ENCODE measurements around the gene MRPS23.
A peak's percentile ranks its signal among the peaks of the same experiment; 100 is the strongest.

MRPS23 gene

DNA sequence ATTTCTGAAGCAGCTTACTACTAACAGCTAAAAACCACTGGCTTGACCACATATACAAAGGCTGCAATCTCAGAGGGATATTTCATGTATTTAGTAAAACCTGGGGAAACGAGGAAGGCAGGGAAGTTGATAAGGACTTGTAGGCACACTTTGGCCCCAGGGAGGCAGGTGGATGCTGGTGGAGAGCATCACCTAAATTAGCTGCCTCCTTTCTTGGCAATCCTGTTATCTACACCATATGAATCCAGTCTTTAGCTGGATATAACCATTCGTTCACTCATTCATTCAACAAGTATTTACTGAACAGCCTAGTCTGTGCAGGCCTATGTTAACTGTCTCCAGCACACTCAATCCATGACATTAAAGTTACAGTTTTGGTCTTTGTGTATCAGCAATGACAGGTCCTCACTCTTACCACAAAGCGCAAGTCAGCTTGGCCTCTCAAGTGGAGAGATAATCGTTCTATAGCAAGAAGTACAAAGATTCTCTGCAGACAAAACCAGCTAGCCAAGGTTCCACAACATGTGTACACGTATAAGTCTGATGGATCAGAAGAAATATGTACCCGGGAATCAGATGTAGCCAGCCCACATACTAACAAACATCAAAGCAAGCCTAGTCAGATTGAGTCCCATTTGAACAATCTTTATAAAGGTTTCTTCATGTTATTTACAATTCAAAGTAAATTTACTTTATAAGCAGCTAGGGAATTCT, 10.8 kb downstream of the MRPS23 start:
- no peaks in the 10 kb centered on the region for H3K9me3 Mint-ChIP-seq
- peaks cover 34% of the 10 kb centered on the region for H3K36me3 Mint-ChIP-seq (ENCODE audit: low read depth)
- no peak overlapping the region for H3K27ac Mint-ChIP-seq
- H3K4me3 Mint-ChIP-seq, result no peak overlapping the region
- TF ChIP-seq, protein P1, sequence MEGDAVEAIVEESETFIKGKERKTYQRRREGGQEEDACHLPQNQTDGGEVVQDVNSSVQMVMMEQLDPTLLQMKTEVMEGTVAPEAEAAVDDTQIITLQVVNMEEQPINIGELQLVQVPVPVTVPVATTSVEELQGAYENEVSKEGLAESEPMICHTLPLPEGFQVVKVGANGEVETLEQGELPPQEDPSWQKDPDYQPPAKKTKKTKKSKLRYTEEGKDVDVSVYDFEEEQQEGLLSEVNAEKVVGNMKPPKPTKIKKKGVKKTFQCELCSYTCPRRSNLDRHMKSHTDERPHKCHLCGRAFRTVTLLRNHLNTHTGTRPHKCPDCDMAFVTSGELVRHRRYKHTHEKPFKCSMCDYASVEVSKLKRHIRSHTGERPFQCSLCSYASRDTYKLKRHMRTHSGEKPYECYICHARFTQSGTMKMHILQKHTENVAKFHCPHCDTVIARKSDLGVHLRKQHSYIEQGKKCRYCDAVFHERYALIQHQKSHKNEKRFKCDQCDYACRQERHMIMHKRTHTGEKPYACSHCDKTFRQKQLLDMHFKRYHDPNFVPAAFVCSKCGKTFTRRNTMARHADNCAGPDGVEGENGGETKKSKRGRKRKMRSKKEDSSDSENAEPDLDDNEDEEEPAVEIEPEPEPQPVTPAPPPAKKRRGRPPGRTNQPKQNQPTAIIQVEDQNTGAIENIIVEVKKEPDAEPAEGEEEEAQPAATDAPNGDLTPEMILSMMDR (IDR thresholded peaks at IDR 0.05; ENCODE audit: unreplicated experiment in 3 of 3), result no peak
- H3K4me1 Mint-ChIP-seq, result no peaks in the 10 kb centered on the region
- peaks cover 6% of the 10 kb centered on the region for H3K27me3 Mint-ChIP-seq (ENCODE audit: low read depth)

DNA sequence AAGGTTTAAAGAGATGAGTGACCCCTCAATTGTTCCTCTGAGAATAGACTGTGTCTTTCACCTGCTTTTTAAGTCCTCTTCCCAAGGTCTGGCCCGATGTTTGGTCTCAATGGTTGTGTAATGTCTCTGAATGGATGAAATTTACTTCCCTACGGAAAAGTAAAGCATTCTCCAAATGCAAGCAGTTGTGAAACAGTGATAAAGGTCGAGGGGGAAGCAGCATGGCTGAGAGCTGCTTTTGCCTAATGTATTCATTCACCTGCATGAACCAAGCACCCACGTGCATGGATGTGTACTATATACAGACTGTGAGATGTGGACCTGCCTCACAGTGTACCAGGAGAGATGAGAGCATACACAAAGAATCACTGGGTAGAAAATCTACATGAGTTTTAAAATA, 11.4 kb downstream of the MRPS23 start:
- no peaks in the 10 kb centered on the region for H3K4me1 Mint-ChIP-seq
- no peak overlapping the region for H3K27ac Mint-ChIP-seq
- H3K4me3 Mint-ChIP-seq, result no peak overlapping the region
- peaks cover 7% of the 10 kb centered on the region for H3K27me3 Mint-ChIP-seq (ENCODE audit: low read depth)
- peaks cover 32% of the 10 kb centered on the region for H3K36me3 Mint-ChIP-seq (ENCODE audit: low read depth)
- H3K9me3 Mint-ChIP-seq, result no peaks in the 10 kb centered on the region
- TF ChIP-seq, protein P1 (IDR thresholded peaks at IDR 0.05; ENCODE audit: unreplicated experiment in 3 of 3), result no peak

DNA sequence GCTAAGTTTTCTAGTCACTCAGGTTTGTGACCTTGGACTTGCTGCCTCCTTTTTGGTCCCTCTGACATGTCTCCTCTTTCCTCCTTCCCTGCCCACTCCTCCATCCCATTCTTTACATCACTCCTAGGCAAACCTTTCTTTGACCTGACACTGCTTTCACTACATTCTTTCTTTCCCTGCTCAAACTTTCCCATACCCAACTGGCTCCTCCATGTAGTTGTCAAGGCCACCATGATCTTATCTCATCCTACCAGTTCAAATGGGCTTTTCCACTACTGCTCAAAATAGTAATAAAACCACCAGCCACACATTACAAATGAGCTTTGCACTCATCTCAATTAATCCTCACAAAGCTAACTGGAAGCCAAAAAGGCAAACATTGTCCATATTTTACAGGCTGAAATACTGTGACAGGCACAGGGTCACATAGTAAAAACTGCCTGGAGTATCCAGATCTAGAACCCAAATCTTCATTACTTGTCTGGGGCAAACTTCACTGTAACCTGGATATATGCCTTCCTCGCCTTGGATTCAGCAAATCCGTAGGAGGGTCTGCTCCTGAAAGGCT, 14.4 kb downstream of the MRPS23 start:
- Mint-ChIP-seq H3K9me3 (no peaks in the 10 kb centered on the region), H3K36me3 (ENCODE audit: low read depth) (peaks cover 20% of the 10 kb centered on the region), H3K27ac (no peak overlapping the region), H3K27me3 (ENCODE audit: low read depth) (peaks cover 23% of the 10 kb centered on the region), H3K4me1 (no peaks in the 10 kb centered on the region), H3K4me3 (no peak overlapping the region)
- TF ChIP-seq, protein P1 (IDR thresholded peaks at IDR 0.05; ENCODE audit: unreplicated experiment in 3 of 3), result no peak

DNA sequence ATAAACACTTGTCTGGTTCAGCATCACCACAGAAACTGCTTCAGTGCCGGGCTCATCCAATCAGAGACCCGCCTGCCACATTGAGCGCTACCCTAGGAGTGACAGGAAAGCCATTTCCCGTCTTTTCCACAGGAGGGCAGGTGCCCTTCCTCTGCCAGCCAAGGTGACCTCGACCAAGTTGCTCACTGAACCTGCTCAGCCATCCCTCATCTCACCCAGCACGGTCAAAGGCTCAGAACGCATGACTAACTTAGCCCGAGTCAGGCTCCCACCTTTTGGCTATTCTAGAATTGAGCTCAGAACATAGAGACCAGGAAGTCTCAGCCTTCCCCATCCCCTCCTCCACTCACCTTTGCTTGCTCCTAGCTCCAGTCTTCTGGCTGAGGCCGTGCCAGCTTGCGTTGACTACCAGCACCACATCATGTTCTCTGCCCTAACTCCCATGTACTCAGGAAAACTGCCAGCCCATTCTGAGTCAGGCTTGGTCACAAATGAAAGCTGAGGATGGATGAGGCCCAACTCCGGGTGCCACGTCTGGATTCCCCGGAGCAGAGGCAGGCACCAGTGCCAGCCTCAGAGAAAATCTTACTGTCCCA, 15.6 kb downstream of the MRPS23 start:
- no peaks in the 10 kb centered on the region for H3K4me1 Mint-ChIP-seq
- H3K4me3 Mint-ChIP-seq, result no peak overlapping the region
- H3K9me3 Mint-ChIP-seq, result no peaks in the 10 kb centered on the region
- H3K36me3 Mint-ChIP-seq (ENCODE audit: low read depth), result peaks cover 15% of the 10 kb centered on the region
- H3K27ac Mint-ChIP-seq, result peak overlapping the region in 1 of 3 experiments; percentile 37
- H3K27me3 Mint-ChIP-seq (ENCODE audit: low read depth), result peaks cover 29% of the 10 kb centered on the region
- TF ChIP-seq, protein P1 (IDR thresholded peaks at IDR 0.05; ENCODE audit: unreplicated experiment in 3 of 3), result no peak

DNA sequence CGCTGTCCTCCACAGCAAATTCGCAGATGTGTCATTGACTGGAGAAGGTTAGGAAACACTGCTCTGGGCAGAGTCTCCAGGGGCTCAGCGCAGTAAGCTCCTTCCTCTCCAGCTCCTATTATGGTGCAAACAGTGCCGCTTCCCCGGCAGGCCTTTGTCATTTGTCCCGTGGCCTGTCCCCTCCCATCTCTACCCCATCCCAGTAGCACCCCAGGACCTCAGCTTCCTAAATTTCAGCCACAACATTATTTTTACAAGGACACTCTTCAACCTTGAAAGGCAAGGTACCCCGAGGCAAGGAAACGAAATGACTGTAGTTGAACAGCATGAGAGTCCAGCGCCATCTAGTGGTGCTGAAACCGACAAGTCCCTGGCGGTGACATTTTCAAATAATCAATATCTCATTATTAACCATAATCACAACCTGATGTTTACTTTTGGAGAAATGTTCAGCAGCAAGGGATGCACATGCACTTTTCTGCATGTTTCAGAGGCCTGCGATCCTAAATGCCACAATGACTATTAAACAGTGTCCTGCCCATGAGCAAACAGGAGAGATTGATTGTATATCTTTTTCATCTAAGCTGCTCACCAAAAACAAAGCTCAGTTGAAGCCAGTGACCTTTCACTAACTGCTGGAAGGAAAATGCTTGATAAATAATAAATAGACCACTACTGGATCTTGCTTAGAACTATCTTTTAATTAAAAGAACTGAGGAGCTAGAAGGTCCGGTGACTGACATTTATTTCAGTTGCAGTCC, 16.5 kb downstream of the MRPS23 start:
- Mint-ChIP-seq H3K36me3 (ENCODE audit: low read depth) (peaks cover 7% of the 10 kb centered on the region), H3K4me3 (no peak overlapping the region), H3K4me1 (no peaks in the 10 kb centered on the region), H3K9me3 (no peaks in the 10 kb centered on the region), H3K27me3 (ENCODE audit: low read depth) (peaks cover 36% of the 10 kb centered on the region), H3K27ac (no peak overlapping the region)
- TF ChIP-seq, protein P1 (IDR thresholded peaks at IDR 0.05; ENCODE audit: unreplicated experiment in 3 of 3), result peak; percentile 94 to 95 (median 95)
